Neural progenitor cell (in vitro differentiated cells): ENCODE results near the gene LHFPL5.

Experiments
- EZH2 ChIP-seq: fragments of 200-600 bp; sonication (generic); IDR thresholded peaks from 2 replicates; pipeline ENCODE4 v1.6.1; 2017; ENCODE audit warnings: antibody characterized with exemption, mild to moderate bottlenecking, moderate library complexity
- TF ChIP-seq, protein P1 (sequence below): fragments of 200-600 bp; sonication (generic); IDR thresholded peaks from 2 replicates; pipeline ENCODE4 v1.5.1; 2017; ENCODE audit warnings: antibody characterized with exemption, mild to moderate bottlenecking

DNA sequence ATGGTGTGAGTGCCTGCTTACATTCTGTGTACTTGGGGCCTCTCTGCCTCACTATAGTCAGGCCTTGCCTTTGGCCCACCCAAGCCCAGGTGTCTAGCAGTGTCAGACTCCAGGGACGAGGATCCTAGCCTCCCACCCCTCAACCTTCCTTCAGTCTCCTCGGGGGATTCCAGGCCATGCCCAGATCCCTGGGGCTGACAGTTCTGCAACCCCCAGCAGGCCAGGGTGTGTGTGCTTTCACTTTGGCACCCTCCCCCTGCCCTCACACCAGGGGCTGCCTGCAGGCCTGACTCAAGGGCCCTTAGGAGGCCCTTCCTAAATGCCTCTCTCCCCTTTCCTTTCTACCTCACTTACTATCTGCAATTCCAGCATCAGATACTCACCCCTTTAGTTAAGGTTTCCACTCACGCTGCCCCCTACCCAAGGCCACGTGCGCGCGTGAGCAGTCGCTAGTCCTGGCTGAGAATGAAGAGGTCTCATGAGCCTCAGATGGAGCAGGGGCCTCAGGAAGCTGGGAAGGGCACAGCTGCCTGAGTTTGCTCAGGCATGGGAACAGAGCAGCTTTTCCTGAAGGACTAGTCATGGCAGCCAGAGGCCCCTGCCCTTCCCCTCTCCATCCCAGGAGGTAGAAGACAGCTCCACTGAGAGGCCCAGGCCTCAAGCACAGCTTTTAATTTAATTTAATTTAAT, 7.2 kb upstream of the LHFPL5 start:
- TF ChIP-seq, protein P1, sequence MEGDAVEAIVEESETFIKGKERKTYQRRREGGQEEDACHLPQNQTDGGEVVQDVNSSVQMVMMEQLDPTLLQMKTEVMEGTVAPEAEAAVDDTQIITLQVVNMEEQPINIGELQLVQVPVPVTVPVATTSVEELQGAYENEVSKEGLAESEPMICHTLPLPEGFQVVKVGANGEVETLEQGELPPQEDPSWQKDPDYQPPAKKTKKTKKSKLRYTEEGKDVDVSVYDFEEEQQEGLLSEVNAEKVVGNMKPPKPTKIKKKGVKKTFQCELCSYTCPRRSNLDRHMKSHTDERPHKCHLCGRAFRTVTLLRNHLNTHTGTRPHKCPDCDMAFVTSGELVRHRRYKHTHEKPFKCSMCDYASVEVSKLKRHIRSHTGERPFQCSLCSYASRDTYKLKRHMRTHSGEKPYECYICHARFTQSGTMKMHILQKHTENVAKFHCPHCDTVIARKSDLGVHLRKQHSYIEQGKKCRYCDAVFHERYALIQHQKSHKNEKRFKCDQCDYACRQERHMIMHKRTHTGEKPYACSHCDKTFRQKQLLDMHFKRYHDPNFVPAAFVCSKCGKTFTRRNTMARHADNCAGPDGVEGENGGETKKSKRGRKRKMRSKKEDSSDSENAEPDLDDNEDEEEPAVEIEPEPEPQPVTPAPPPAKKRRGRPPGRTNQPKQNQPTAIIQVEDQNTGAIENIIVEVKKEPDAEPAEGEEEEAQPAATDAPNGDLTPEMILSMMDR, result no peak
- no peak for TF ChIP-seq EZH2
